Testis (tissue), 3 donors: ENCODE measurements around the gene UVRAG. TPM values are rescaled to one million over a fixed set of nuclear protein-coding genes. Genes with fewer than 3 reads are reported as not detected.

Source experiments
- DNase-seq: peaks from one replicate; pipeline ENCODE4 v3.0.0-alpha.2; 2019
- H3K27ac ChIP-seq, 2 donors: fragments of 200-600 bp; sonication (generic); one replicate each; pipeline ENCODE4 v1.5.1; 2019
- H3K27me3 ChIP-seq: fragments of 200-600 bp; sonication (generic); one replicate; pipeline ENCODE4 v1.5.1; 2019
- H3K36me3 ChIP-seq: fragments of 200-600 bp; sonication (generic); one replicate; pipeline ENCODE4 v1.5.1; 2017; ENCODE audit warnings: low read depth; ENCODE audit errors: missing control alignments
- H3K4me1 ChIP-seq: fragments of 200-600 bp; sonication (generic); one replicate; pipeline ENCODE4 v1.5.1; 2019
- H3K4me3 ChIP-seq, 2 donors: fragments of 200-600 bp; sonication (generic); one replicate each; pipeline ENCODE4 v1.5.1; 2017 to 2019
- H3K9me3 ChIP-seq: fragments of 200-600 bp; sonication (generic); one replicate; pipeline ENCODE4 v1.5.1; 2017
- POLR2A ChIP-seq: fragments of 450-650 bp; IDR thresholded peaks from one replicate; pipeline ENCODE4 v1.6.1; 2017; ENCODE audit warnings: antibody characterized with exemption, mild to moderate bottlenecking, moderate library complexity
- WGBS, 2 donors: methylation state at CpG; one replicate each; pipeline ENCODE4 v1.1.5; 2018; 5-methylcytosine and 5-hydroxymethylcytosine counted together
- intact Hi-C: fragments of 100-400 bp; cut with DNase I; formaldehyde crosslinking; loops from one replicate; pipeline ENCODE4 v1.15.1; 2023; ENCODE audit warnings: low total_unique reads
- polyA plus RNA-seq: library from polyadenylated mRNA; stranded (reverse); fragments of 350-450 nt; fragmentation: Illumina TruSeq; extraction: RNeasy Lipid Tissue Mini Kit (QIAGEN cat#74804); gene quantifications from one replicate; pipeline ENCODE4 v1.2.3, GENCODE V29; 2014; ENCODE audit warnings: low read depth, low replicate concordance; ENCODE audit not compliant: insufficient read depth
- total RNA-seq, 2 donors: library from RNA; depleted of rRNA; stranded (reverse); fragments of >200 nt; gene quantifications; one replicate each; pipeline ENCODE4 v1.2.3, GENCODE V29; 2016
- TF ChIP-seq, protein P1 (sequence below), 3 experiments: fragments of 450-650 bp in 2 of 3; fragments of 200-600 bp in 1 of 3; sonication (generic) in 1 of 3; IDR thresholded peaks; one replicate each; pipeline ENCODE4 v1.5.1; 2016 to 2019; ENCODE audit warnings: antibody characterized with exemption in 3 of 3, mild to moderate bottlenecking in 2 of 3, moderate library complexity in 1 of 3

UVRAG gene
- total and polyA plus RNA-seq, 3 donors from 2014 or later = 10.8 to 22.4 (median 20.1) TPM

DNA sequence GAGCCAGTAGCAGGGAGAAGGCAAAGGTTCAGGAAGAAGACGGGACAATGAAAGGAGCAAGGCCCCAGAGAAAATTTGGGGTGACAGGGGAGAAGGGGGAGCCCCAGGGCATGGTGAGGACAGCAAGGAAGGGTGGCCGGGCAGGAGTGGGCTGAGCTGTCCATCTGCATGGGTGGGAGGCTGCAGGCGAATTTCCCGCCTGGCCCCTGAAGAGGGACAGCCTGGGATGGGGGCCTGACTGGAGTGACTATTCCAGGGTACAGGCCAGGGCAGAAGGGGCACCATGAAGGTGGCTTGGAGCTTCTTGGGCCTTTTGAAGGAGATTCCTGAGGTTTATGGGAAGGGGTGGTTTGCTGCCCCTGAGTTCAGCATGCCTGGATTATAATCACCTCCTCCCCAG is 335.1 kb downstream of the UVRAG start:
- peaks cover 11% of the 10 kb centered on the region for H3K4me1 ChIP-seq
- TF ChIP-seq, protein P1, sequence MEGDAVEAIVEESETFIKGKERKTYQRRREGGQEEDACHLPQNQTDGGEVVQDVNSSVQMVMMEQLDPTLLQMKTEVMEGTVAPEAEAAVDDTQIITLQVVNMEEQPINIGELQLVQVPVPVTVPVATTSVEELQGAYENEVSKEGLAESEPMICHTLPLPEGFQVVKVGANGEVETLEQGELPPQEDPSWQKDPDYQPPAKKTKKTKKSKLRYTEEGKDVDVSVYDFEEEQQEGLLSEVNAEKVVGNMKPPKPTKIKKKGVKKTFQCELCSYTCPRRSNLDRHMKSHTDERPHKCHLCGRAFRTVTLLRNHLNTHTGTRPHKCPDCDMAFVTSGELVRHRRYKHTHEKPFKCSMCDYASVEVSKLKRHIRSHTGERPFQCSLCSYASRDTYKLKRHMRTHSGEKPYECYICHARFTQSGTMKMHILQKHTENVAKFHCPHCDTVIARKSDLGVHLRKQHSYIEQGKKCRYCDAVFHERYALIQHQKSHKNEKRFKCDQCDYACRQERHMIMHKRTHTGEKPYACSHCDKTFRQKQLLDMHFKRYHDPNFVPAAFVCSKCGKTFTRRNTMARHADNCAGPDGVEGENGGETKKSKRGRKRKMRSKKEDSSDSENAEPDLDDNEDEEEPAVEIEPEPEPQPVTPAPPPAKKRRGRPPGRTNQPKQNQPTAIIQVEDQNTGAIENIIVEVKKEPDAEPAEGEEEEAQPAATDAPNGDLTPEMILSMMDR (IDR thresholded peaks at IDR 0.05) = no peak
- TF ChIP-seq POLR2A = no peak
- H3K4me3 ChIP-seq = no peak overlapping the region
- no peaks in the 10 kb centered on the region for H3K27me3 ChIP-seq
- whole genome bisulfite sequencing, 2 donors = 91 to 97% methylated on average over 4 of the region's 4 CpGs
- DNase-seq = no peak
- H3K27ac ChIP-seq = no peak overlapping the region
- H3K36me3 ChIP-seq = no peaks in the 10 kb centered on the region
- H3K9me3 ChIP-seq = no peaks in the 10 kb centered on the region
- intact Hi-C loops = loop anchor here (10.0 kb wide), 1 partner anchor 255 kb away; no protein-coding TSS in a partner anchor

DNA sequence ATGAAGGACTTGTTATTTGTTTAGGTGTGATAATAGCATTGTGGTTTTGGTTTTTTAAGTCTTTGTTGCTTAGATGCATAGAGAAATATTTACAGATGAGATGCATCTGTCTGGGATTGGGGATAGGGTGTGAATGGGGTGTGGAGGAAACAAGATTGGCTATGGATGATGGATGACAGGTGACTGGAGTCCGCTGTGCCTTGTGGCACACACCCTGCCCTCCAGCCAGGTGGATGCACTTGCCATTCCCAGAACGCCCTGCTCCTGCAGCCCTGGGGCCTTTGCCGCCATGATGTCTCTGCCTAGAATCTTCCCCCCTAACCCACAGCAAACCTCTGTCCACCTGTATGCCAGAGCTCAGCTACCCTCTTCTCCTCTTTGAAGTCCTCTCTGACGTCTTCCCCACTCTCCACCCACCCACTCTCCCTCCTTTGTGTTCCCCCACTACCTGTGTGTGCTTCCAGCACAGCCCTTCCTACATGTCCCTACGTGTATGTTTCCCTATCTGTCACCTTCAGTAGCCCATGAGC is 336.6 kb downstream of the UVRAG start:
- no peaks in the 10 kb centered on the region for H3K27me3 ChIP-seq
- H3K9me3 ChIP-seq = no peaks in the 10 kb centered on the region
- H3K27ac ChIP-seq = no peak overlapping the region
- no peak for TF ChIP-seq POLR2A
- TF ChIP-seq, protein P1 (IDR thresholded peaks at IDR 0.05) = no peak
- H3K36me3 ChIP-seq = no peaks in the 10 kb centered on the region
- peaks cover 11% of the 10 kb centered on the region for H3K4me1 ChIP-seq
- intact Hi-C loops = loop anchor here (10.0 kb wide), 1 partner anchor 257 kb away; no protein-coding TSS in a partner anchor
- H3K4me3 ChIP-seq = peak overlapping the region; percentile 40 to 58
- 53 to 57% methylated on average over 5 of the region's 5 CpGs for WGBS, 2 donors
- no peak for DNase-seq

DNA sequence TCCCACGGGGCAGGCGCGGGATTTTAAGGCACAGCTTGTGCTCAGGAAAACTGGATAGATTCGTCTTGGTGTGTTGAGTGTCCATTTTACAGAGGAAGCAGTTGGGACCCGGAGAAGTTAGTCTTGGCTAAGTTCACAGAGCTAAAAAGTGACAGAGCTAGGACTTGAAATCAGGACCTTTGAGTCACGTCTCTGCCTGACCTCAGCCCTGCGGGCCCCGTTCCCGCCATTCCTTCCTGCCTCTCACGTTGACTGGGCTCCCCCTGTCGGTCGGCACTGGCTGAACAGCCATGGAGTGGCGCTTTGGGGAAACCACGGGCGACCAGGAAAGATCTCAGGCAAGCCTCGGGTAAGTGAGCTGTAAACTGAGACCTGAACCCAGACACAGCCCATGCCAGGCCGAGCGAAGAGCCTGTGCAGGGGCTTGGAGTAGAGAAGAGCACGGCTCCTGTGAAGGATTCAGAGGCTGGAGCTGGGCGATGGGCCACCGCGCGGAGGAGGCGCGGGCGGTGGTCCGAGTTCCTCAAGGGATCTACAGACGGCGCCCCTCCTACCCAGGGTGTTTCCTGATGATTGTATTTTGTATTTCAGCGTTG is 337.2 kb downstream of the UVRAG start:
- Histone ChIP-seq H3K36me3 (no peaks in the 10 kb centered on the region), H3K4me1 (peaks cover 11% of the 10 kb centered on the region), H3K4me3 (peak overlapping the region; percentile 40 to 58), H3K27me3 (no peaks in the 10 kb centered on the region), H3K9me3 (no peaks in the 10 kb centered on the region), H3K27ac (no peak overlapping the region)
- DNase-seq = peak; percentile 93
- intact Hi-C loops = loop anchor here (10.0 kb wide), 1 partner anchor 257 kb away; no protein-coding TSS in a partner anchor
- WGBS, 2 donors = 9 to 10% methylated on average over 23 to 30 of the region's 30 CpGs
- TF ChIP-seq, protein P1 (IDR thresholded peaks at IDR 0.05) = peak; percentile 90 to 93 (median 92)
- TF ChIP-seq POLR2A = no peak

DNA sequence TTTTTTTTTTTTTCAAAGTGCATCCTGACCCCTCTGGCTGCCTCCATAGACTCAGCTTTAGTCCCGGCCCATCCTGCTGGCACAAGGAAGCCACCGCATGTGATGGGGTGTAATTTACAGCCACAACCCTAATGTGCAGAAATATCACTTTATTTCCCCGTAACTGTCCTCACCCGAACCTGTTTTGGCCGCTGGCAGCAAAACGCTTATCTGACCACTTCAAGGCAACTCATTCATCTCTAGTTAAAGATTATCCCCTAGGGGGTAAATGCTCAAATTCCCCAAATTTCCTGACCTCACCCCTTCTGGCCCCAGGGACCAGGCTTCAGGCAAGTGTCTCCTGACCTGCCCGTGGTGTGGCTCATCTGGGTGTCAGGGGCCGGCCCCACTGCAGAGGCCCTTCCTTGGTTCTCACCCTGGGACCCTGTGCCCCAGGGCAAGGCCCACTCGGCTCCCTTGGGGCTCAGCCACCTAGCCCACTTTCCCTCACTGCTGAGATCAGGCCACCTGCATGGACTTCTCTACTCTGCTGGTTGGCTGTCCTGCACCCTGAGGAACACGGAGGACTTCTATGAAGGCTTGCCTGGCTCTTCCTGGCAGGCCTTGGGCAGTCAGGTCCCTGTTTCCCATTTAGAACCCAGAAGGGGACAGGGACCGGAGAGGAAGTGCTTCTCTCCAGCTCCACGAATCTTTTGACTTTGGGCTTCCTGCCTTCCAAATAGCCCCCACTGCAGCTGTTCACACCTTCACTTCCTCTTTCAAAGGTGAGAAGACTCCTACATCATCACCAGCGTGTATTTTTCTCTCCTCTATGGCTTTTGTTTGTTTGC is 337.9 kb downstream of the UVRAG start:
- Histone ChIP-seq H3K27ac (no peak overlapping the region), H3K27me3 (no peaks in the 10 kb centered on the region), H3K4me3 (peak overlapping the region; percentile 40 to 58), H3K4me1 (peaks cover 12% of the 10 kb centered on the region), H3K36me3 (no peaks in the 10 kb centered on the region), H3K9me3 (no peaks in the 10 kb centered on the region)
- DNase-seq = no peak
- intact Hi-C loops = loop anchor here (10.0 kb wide), 1 partner anchor 258 kb away; no protein-coding TSS in a partner anchor
- WGBS, 2 donors = 42 to 60% methylated on average over 12 to 13 of the region's 13 CpGs
- TF ChIP-seq, protein P1 (IDR thresholded peaks at IDR 0.05) = no peak
- TF ChIP-seq POLR2A = no peak
